Hepatocyte (in vitro differentiated cells): ENCODE measurements around the gene CDK5RAP1. TPM values are rescaled to one million over a fixed set of nuclear protein-coding genes. Genes with fewer than 3 reads are reported as not detected.

Experiments used
- DNase-seq: peaks from one replicate; pipeline ENCODE4 v3.0.0-alpha.2; 2016; ENCODE audit warnings: low spot score
- H2AFZ ChIP-seq: fragments of 200-600 bp; sonication (generic); 2 replicates; pipeline ENCODE4 v1.6.0; 2016; ENCODE audit warnings: antibody characterized with exemption, mild to moderate bottlenecking
- H3K27ac ChIP-seq: fragments of 200-600 bp; sonication (generic); 2 replicates; pipeline ENCODE4 v1.5.1; 2016; ENCODE audit warnings: mild to moderate bottlenecking
- H3K27me3 ChIP-seq: fragments of 200-600 bp; sonication (generic); 2 replicates; pipeline ENCODE4 v1.6.1; 2016
- H3K36me3 ChIP-seq: fragments of 200-600 bp; sonication (generic); replicated peaks from 2 replicates; pipeline ENCODE4 v1.5.1; 2016; ENCODE audit warnings: low read depth; ENCODE audit not compliant: insufficient read depth
- H3K4me1 ChIP-seq: fragments of 200-600 bp; sonication (generic); 2 replicates; pipeline ENCODE4 v1.5.1; 2016; ENCODE audit warnings: mild to moderate bottlenecking, moderate library complexity; ENCODE audit not compliant: insufficient read depth
- H3K4me2 ChIP-seq: fragments of 200-600 bp; sonication (generic); 2 replicates; pipeline ENCODE4 v1.6.0; 2016
- H3K4me3 ChIP-seq: fragments of 200-600 bp; sonication (generic); 2 replicates; pipeline ENCODE4 v1.5.1; 2016; ENCODE audit warnings: mild to moderate bottlenecking
- H3K79me2 ChIP-seq: fragments of 200-600 bp; sonication (generic); 2 replicates; pipeline ENCODE4 v1.6.0; 2017; ENCODE audit warnings: mild to moderate bottlenecking
- H3K9me2 ChIP-seq: fragments of 200-600 bp; sonication (generic); replicated peaks from 2 replicates; pipeline ENCODE4 v1.6.0; 2017; ENCODE audit warnings: mild to moderate bottlenecking; ENCODE audit not compliant: insufficient read depth
- H3K9me3 ChIP-seq: fragments of 200-600 bp; sonication (generic); 2 replicates; pipeline ENCODE4 v1.5.1; 2016; ENCODE audit warnings: low read depth, mild to moderate bottlenecking
- H4K20me1 ChIP-seq: fragments of 200-600 bp; sonication (generic); 2 replicates; pipeline ENCODE4 v1.6.0; 2016; ENCODE audit warnings: mild to moderate bottlenecking; ENCODE audit not compliant: insufficient read depth, poor library complexity, severe bottlenecking
- EZH2 ChIP-seq: fragments of 200-600 bp; sonication (generic); IDR thresholded peaks from 2 replicates; pipeline ENCODE4 v1.6.1; 2016; ENCODE audit warnings: antibody characterized with exemption, mild to moderate bottlenecking, borderline replicate concordance
- EZH2phosphoT487 ChIP-seq: fragments of 200-600 bp; sonication (generic); IDR thresholded peaks from one replicate; pipeline ENCODE4 v1.6.1; 2018; ENCODE audit warnings: antibody characterized with exemption, mild to moderate bottlenecking, low read depth, moderate library complexity; ENCODE audit not compliant: unreplicated experiment, severe bottlenecking
- WGBS: methylation state at CpG from one replicate; pipeline ENCODE4 v1.1.6; 2016; ENCODE audit warnings: low lambda C conversion rate; ENCODE audit errors: missing lambda C conversion rate; 5-methylcytosine and 5-hydroxymethylcytosine counted together
- polyA plus RNA-seq: library from polyadenylated mRNA; unstranded; fragments of >200 nt; fragmentation: Nextera tagmentation; extraction: Ambion mirVana; gene quantifications from 2 replicates; pipeline ENCODE4 v1.2.1, GENCODE V29; 2016
- total RNA-seq: library from RNA; depleted of rRNA; stranded (reverse); fragments of >200 nt; gene quantifications from 2 replicates; pipeline ENCODE4 v1.2.3, GENCODE V29; 2014
- TF ChIP-seq, protein P1 (sequence below): fragments of 200-600 bp; sonication (generic); IDR thresholded peaks from 2 replicates; pipeline ENCODE4 v1.5.1; 2016; ENCODE audit warnings: antibody characterized with exemption, mild to moderate bottlenecking; ENCODE audit not compliant: poor library complexity

CDK5RAP1 gene
- total and polyA plus RNA-seq, 2 experiments from 2014 or later = 35.6 to 52.2 TPM

DNA sequence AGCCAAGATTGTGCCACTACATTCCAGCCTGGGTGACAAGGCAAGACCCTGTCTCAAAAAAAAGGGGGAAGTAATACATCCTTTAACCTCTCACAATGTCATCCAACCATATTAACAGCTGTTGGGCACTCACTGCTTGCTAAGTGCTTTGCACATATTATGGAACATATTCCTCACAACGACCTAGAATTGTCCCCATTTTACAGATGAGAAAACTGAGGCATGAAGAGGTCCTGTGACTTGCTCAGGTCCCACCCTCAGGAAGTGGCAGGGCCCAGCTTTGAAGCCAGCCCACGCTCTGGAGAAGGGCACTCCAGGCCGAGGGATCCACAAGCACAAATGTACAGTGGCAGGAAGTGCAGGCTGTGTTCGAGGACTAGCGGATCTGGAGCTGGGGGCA, 85.0 kb downstream of the CDK5RAP1 start:
- Histone ChIP-seq H3K4me1 (no peaks in the 10 kb centered on the region), H3K36me3 (no peaks in the 10 kb centered on the region), H3K27ac (no peak overlapping the region), H3K9me3 (no peaks in the 10 kb centered on the region), H4K20me1 (no peaks in the 10 kb centered on the region), H3K9me2 (no peaks in the 10 kb centered on the region), H3K4me2 (no peak overlapping the region), H2AFZ (no peak overlapping the region), H3K79me2 (no peaks in the 10 kb centered on the region), H3K4me3 (no peak overlapping the region), H3K27me3 (peaks cover 17% of the 10 kb centered on the region)
- WGBS = 82% methylated on average over 5 of the region's 5 CpGs
- no peak for DNase-seq
- TF ChIP-seq, protein P1, sequence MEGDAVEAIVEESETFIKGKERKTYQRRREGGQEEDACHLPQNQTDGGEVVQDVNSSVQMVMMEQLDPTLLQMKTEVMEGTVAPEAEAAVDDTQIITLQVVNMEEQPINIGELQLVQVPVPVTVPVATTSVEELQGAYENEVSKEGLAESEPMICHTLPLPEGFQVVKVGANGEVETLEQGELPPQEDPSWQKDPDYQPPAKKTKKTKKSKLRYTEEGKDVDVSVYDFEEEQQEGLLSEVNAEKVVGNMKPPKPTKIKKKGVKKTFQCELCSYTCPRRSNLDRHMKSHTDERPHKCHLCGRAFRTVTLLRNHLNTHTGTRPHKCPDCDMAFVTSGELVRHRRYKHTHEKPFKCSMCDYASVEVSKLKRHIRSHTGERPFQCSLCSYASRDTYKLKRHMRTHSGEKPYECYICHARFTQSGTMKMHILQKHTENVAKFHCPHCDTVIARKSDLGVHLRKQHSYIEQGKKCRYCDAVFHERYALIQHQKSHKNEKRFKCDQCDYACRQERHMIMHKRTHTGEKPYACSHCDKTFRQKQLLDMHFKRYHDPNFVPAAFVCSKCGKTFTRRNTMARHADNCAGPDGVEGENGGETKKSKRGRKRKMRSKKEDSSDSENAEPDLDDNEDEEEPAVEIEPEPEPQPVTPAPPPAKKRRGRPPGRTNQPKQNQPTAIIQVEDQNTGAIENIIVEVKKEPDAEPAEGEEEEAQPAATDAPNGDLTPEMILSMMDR = no peak
- TF ChIP-seq EZH2phosphoT487 (no peak), EZH2 (no peak)

DNA sequence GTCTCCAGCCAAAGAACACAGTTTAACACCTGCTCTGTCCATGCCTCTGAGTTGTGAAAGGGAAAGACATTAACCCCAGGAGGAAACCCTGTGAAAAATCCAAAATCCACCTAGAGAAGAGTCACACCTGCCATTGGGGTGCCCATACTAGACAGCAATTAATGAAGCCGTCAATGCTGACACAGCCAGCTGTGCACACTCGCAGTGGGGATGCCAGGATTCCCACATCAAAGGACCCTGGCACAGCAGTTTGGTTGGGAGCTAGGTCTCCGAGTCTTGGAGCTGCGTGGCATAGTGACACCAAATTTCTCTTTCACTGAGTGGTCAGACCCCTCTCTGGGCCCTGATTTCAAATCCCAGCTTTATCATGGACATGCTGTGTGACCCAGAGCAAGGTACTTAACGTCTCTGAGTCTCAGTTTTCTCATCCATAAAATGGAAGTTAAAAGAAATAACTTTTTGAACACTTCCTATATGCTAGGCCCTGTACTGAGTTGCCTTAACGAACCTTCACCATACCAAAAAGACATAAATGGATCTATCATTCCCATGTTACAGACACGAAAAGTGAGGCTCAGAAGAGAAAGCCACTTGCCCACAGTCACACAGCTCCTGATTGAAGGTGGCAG, 87.5 kb downstream of the CDK5RAP1 start:
- Histone ChIP-seq H3K4me1 (no peaks in the 10 kb centered on the region), H2AFZ (no peak overlapping the region), H3K36me3 (no peaks in the 10 kb centered on the region), H4K20me1 (no peaks in the 10 kb centered on the region), H3K27ac (no peak overlapping the region), H3K9me2 (no peaks in the 10 kb centered on the region), H3K4me3 (no peak overlapping the region), H3K9me3 (no peaks in the 10 kb centered on the region), H3K79me2 (no peaks in the 10 kb centered on the region), H3K27me3 (peaks cover 15% of the 10 kb centered on the region), H3K4me2 (no peak overlapping the region)
- no peak for TF ChIP-seq EZH2phosphoT487
- TF ChIP-seq EZH2 = no peak
- WGBS = 92% methylated on average over 7 of the region's 7 CpGs
- no peak for DNase-seq

DNA sequence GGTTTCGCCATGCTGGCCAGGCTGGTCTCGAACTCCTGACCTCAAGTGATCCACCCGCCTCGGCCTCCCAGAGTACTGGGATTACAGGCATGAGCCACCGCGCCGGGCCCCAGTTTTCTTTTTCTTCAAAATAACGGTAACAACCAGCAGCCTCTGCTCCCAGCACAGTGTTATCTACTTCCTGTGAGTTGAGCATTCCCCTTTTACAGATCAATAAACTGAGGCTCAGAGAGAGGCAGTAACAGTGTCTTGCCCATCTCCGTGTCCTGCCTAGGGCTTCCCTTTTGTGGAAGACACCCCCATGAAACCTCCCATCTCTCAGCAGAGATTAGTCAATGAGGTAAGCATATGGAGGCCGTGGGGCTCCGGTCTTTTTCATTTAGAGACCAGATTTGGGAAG, 88.7 kb downstream of the CDK5RAP1 start:
- Histone ChIP-seq H3K4me2 (no peak overlapping the region), H3K79me2 (no peaks in the 10 kb centered on the region), H3K4me1 (no peaks in the 10 kb centered on the region), H3K36me3 (no peaks in the 10 kb centered on the region), H4K20me1 (no peaks in the 10 kb centered on the region), H3K4me3 (no peak overlapping the region), H3K9me3 (no peaks in the 10 kb centered on the region), H3K9me2 (no peaks in the 10 kb centered on the region), H3K27ac (no peak overlapping the region), H3K27me3 (peaks cover 3% of the 10 kb centered on the region), H2AFZ (no peak overlapping the region)
- no peak for DNase-seq
- WGBS = 93% methylated on average over 11 of the region's 11 CpGs
- TF ChIP-seq, protein P1 = no peak
- TF ChIP-seq EZH2phosphoT487 (no peak), EZH2 (no peak)

DNA sequence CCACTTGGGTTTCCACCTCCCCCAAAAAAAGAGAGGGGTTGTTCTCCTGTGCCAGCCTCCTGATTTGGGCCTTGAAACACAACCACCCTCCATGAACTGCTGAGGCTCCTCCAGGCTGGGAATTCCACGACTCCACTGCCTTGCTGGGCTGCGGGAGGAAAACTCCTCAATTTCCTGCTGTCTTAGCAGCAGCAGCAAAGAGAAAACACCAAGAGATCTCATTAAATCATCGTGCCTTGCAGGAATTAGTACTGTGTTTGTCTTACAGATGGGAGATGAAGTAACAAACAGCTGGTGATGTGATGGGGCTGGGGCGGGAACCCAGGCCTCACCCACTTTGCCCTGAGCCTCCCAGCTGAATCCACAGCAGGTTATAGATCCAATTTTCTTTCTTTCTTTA, 89.3 kb downstream of the CDK5RAP1 start:
- no peaks in the 10 kb centered on the region for H3K4me1 ChIP-seq
- no peaks in the 10 kb centered on the region for H3K79me2 ChIP-seq
- no peaks in the 10 kb centered on the region for H3K27me3 ChIP-seq
- no peak overlapping the region for H3K4me3 ChIP-seq
- no peaks in the 10 kb centered on the region for H3K9me2 ChIP-seq
- H3K36me3 ChIP-seq = no peaks in the 10 kb centered on the region
- 74% methylated on average over 4 of the region's 4 CpGs for WGBS
- H2AFZ ChIP-seq = no peak overlapping the region
- no peak overlapping the region for H3K27ac ChIP-seq
- no peaks in the 10 kb centered on the region for H4K20me1 ChIP-seq
- H3K9me3 ChIP-seq = no peaks in the 10 kb centered on the region
- H3K4me2 ChIP-seq = no peak overlapping the region
- TF ChIP-seq EZH2phosphoT487 (no peak), EZH2 (no peak)
- TF ChIP-seq, protein P1 = no peak
- no peak for DNase-seq
